ENCODE data around the gene SPACA4.

- TF ChIP-seq, protein P1, sequence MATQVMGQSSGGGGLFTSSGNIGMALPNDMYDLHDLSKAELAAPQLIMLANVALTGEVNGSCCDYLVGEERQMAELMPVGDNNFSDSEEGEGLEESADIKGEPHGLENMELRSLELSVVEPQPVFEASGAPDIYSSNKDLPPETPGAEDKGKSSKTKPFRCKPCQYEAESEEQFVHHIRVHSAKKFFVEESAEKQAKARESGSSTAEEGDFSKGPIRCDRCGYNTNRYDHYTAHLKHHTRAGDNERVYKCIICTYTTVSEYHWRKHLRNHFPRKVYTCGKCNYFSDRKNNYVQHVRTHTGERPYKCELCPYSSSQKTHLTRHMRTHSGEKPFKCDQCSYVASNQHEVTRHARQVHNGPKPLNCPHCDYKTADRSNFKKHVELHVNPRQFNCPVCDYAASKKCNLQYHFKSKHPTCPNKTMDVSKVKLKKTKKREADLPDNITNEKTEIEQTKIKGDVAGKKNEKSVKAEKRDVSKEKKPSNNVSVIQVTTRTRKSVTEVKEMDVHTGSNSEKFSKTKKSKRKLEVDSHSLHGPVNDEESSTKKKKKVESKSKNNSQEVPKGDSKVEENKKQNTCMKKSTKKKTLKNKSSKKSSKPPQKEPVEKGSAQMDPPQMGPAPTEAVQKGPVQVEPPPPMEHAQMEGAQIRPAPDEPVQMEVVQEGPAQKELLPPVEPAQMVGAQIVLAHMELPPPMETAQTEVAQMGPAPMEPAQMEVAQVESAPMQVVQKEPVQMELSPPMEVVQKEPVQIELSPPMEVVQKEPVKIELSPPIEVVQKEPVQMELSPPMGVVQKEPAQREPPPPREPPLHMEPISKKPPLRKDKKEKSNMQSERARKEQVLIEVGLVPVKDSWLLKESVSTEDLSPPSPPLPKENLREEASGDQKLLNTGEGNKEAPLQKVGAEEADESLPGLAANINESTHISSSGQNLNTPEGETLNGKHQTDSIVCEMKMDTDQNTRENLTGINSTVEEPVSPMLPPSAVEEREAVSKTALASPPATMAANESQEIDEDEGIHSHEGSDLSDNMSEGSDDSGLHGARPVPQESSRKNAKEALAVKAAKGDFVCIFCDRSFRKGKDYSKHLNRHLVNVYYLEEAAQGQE (IDR thresholded peaks at IDR 0.05) = no peak
- no peak for TF ChIP-seq JUND (IDR thresholded peaks at IDR 0.05)
- TF ChIP-seq CTCF (IDR thresholded peaks at IDR 0.05; ENCODE audit: low read depth, low read length, missing input control) = no peak
- TF ChIP-seq RAD21 (IDR thresholded peaks at IDR 0.05) = no peak
- no peak for TF ChIP-seq YY1 (IDR thresholded peaks at IDR 0.05)
- no peak for TF ChIP-seq GABPA (IDR thresholded peaks at IDR 0.05 in 1 of 2, conservative IDR thresholded peaks at IDR 0.05 in 1 of 2)
- no peak for TF ChIP-seq MAX (IDR thresholded peaks at IDR 0.05)
- TF ChIP-seq TAF1 (conservative IDR thresholded peaks at IDR 0.05) = no peak
- no peak for TF ChIP-seq SP1 (IDR thresholded peaks at IDR 0.05)
- no peak for TF ChIP-seq EGR1 (IDR thresholded peaks at IDR 0.05; ENCODE audit: low read depth in 2 of 2)
- TF ChIP-seq HNF4A (conservative IDR thresholded peaks at IDR 0.05) = no peak
- TF ChIP-seq, protein P2, sequence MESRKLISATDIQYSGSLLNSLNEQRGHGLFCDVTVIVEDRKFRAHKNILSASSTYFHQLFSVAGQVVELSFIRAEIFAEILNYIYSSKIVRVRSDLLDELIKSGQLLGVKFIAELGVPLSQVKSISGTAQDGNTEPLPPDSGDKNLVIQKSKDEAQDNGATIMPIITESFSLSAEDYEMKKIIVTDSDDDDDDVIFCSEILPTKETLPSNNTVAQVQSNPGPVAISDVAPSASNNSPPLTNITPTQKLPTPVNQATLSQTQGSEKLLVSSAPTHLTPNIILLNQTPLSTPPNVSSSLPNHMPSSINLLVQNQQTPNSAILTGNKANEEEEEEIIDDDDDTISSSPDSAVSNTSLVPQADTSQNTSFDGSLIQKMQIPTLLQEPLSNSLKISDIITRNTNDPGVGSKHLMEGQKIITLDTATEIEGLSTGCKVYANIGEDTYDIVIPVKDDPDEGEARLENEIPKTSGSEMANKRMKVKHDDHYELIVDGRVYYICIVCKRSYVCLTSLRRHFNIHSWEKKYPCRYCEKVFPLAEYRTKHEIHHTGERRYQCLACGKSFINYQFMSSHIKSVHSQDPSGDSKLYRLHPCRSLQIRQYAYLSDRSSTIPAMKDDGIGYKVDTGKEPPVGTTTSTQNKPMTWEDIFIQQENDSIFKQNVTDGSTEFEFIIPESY (IDR thresholded peaks at IDR 0.05) = no peak
- no peak for TF ChIP-seq NR2F2 (IDR thresholded peaks at IDR 0.05)
Observed at GRCh38 chr19:48596679-48597465, 9.7 kb upstream of the SPACA4 start.

Data from liver (tissue), 3 donors.